Inflammatory macrophage (primary cell): Measurements from ENCODE around the gene YPEL1.
"Not testable (repeated sequence)": the region's sequence is repeated elsewhere in the genome, so short reads cannot be mapped to it uniquely, and the experiment has no call there.

ENCODE experiments used
- DNase-seq, 2 donors: peaks; one replicate each; pipeline ENCODE4 v3.0.0-alpha.2; 2020 to 2022

Gene YPEL1

GRCh38 chr22:21698430-21699329, 36.9 kb downstream of the YPEL1 start:
- no peak for DNase-seq

DNA sequence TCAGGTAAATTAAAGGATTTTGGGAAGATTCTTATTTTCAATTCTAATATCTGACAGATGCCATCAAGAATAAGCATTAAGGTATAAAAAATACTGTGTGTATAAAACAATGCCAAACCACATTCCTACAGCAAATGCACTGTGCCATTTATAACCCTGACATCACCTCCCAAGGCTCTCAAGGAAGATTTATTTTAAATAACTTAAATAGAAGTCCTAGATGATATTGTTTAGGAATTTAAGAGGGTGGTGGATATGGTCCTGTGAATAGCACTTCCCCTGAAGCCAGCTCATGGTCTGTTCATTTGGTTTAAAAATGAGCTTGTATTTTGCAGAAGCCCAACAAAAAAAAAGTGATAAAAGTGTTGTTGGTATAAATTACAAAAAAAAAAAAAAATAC, 37.7 kb downstream of the YPEL1 start:
- no peak for DNase-seq

- no peak for DNase-seq
Observed at GRCh38 chr22:21697021-21697771, 38.4 kb downstream of the YPEL1 start.

DNA sequence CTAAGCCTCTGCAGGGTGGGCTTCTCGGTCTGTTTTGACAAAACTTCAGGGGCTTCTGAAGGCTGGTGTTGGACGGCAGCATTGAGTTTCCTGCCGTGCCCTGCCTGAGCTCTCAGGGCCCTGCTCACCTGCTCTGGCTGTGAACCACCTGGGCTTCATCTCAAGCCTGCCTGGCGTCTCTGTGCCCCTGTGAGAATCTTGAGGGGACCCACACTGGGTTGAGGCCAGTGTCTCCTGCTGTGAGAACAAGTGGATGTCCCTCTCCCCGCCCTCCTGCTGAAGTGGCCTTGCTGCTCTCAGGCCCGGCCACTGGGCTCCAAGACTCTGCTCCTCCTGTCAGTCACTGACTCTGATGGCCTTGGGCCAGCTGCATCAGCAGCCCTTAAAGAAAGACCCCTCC, 39.5 kb downstream of the YPEL1 start:
- DNase-seq: no peak

GRCh38 chr22:21695430-21696085, 40.0 kb downstream of the YPEL1 start:
- no peak for DNase-seq

DNA sequence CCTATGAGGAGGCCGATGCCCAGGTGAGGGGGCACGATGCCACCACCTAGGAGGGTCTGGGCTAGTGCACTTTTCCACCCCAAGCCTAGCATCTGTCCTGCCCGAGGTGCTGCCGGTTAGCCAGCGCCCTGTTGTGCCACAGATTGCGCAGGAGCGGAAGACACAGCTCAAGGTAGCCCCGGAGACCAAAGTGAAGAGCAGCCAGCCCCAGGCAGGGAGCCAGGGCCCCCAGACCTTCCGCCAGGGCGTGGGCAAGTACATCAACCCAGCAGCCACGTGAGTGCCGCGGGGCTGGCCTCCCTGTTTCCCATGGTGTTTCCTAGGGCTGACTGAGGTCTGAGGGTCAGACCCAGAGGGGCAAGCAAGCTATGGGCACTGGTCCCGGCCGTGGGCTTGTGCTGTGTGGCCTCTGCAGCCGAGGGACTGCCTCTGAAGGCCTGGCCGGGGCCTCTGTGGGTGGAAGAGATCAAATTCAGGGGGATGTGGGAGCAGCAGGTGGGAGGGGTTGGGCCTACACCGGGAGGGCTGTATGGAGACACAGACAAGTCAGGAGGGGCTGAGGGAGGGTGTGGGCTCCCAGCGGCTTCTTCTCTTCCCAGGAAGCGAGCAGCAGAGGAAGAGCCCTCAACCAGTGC, 40.7 kb downstream of the YPEL1 start:
- no peak for DNase-seq

DNA sequence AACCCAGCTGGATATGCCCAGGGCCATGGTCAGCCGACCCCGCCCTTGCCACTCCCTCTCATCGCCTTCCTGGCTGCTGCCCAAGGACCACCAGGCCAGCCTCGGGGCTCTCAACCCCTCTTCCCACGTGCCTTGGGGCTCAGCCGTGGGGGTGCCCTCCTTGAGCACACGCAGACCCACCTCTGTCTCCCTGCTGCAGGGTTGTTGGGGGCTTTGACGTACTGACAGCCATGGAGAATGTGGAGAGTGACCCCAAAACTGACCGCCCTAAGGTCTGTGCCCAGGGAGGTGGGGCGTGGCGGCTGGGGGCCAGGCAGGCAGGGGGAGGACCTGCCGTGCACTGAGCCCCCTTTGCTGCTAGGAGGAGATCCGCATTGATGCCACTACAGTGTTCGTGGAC, 41.2 kb downstream of the YPEL1 start:
- no peak for DNase-seq

- no peak for DNase-seq
Observed at GRCh38 chr22:21693999-21694341, 41.6 kb downstream of the YPEL1 start.

DNA sequence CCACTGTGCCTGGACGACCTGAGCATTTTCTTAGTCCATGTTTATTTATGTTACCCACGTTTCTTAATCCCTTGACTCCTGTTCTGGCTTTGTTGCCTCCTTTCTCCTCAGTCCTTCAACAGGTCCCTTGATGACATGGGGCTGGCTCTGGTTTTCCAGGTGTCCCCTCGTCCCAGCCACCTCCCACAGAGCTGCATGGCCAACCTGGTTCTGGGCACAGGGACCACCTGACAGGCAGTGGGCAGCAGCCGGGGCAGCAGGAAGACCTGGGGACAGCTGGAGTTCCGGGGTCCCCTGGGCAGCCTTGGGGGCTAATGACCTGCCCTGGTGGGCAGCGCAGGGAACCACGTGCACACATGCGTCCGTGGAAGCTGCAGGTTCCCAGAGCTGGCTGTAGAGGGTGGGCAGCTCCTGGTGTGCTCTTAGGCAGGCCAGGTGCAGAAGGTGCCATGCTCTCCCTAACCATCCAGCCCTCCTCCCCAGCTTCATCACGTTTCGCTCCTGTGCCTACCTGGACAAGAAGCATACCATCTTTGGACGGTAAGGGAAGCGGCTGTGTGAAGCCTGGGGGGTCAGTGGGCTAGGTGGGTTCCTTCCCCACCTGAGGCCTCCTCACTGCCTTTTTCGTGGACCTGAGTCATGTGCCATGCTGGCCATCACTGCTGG, 42.1 kb downstream of the YPEL1 start:
- no peak for DNase-seq

DNA sequence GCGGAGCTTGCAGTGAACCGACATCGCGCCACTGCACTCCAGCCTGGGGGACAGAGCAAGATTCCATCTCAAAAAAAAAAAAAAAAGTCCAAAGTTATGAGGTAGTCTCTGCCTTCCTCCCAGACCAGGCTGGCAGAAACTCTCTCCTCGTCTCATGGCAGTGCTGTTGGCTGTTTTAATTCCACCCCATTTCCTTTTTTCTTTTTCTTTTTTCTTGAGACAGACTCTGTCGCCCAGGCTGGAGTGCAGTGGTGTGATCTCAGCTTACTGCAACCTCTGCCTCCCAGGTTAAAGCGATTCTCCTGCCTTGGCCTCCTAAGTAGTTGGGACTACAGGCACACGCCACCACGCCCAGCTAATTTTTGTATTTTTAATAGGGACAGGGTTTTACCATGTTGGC, 42.7 kb downstream of the YPEL1 start:
- DNase-seq: not testable (repeated sequence)

- no peak for DNase-seq
Observed at GRCh38 chr22:21691816-21692215, 43.8 kb downstream of the YPEL1 start.

DNA sequence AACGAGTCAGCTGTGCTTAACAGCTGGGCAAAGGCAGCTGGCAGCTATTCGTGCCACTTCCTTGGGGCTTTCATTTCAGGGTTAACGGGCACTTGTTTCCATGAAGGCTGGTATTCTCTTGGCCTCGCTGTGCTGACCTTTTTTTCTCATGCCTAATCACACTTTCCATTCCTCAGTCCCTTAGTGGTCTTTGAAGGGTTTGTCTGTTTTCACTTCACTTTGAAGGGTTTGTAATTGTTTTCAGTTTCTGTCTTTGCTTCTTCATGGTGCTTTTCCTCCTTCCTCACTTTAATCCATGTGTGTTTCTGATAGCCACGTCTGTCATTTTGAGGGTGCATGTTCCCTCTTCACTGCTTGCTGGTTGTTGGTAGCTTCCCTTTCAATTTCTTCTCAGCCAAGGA, 45.2 kb downstream of the YPEL1 start:
- no peak for DNase-seq

DNA sequence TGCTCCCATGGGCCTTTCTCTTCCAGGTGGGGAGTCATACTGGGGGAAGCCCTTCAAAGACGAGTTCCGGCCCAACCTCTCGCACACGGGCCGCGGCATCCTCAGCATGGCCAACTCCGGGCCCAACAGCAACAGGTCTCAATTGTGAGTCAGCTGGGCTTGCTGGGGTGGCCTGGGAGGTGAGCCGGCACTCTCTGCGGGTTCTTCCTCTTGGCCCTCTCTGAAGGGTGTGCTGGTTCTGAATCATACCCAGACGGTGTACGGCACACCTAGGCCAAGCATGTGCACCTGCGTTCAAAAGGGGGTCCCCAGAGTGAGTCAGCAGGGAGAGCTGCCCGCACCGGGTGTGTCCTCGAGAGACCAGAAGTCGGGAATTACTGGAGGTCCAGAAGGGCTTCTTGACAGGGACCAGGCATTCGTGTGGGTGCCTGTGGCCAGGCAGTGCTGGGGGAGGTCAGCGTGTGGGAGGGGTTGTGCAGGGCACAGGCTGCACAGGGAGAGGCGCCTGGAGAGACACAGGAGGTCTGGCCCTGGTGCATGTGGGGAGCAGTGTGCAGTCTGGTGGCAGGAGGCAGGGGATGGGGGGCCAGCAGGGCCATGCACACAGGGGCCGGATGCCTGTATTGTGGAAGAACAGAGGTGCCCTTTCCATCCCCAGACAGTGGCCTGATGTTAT, 46.8 kb downstream of the YPEL1 start:
- DNase-seq: no peak

GRCh38 chr22:21688341-21688705, 47.3 kb downstream of the YPEL1 start:
- no peak for DNase-seq

- DNase-seq: no peak
Observed at GRCh38 chr22:21687685-21688259, 47.8 kb downstream of the YPEL1 start.

DNA sequence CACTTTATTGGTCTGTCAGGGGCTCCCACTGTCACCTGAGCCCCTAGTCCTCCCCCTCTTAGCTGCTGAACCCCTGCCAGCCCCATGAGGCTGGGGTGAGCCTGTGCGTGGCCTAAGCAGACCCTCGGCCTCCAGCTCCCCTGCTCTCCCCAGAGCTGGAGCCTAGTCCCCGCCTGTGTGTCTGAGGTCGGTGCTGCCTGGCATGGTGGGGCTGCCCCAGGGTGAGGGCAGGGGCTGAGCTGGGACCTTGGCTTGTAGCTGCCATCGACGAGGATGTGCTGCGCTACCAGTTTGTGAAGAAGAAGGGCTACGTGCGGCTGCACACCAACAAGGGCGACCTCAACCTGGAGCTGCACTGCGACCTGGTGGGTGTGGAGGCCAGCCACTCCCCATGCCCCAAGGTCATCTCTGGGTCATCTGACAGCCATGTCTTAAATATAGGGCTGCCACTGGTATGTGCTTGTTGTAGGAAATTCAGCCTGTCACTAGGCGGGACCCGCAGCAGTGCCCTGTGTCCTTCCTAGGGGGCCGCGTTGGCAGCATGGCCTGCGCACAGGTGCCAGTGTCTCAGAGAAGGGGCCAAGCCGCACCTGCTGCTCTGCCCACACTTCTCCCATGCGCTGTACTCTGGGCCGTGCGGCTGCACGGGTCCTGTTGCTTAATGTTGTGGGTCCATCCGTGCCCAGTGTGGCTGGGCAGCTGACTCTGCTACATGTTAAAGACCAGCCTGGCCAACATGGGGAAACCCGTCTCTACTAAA, 48.8 kb downstream of the YPEL1 start:
- DNase-seq: no peak

DNA sequence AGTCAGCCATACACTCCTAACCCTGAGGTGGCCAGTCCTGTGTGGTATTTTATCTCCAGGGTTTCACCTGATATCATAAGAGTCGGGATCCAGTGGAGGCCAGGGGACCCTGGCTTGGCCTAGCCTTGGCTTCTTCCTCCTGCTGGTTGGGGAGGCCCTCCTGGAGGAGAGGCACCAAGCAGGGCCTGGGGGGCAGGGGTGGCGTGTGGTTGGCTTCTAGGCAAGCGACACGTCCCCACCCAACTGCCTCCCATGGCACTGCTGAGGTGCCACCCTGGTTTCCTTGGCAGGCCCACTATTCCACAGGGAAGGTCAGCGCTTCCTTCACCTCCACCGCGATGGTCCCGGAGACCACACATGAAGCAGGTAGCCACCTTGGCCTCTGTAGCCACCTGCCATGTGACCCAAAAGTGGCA, 49.4 kb downstream of the YPEL1 start:
- DNase-seq: no peak

DNA sequence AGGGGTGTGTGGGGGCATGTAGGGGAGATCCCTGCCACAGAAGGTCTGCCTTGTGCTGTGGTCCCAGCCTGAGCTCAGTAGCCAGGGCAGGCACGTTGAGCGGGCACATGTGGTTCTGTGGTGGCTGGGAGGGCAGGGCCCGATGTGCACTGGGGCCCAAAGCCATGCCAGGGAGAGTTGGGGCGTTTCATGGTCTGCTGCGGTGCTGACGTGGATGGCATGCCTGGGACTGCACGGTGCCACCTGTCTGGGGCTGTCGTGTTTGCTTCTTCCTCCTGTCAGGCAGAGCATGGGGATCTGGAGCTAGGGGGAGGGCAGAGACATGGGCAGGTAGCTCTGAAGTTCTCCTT, 50.5 kb downstream of the YPEL1 start:
- DNase-seq: no peak

DNA sequence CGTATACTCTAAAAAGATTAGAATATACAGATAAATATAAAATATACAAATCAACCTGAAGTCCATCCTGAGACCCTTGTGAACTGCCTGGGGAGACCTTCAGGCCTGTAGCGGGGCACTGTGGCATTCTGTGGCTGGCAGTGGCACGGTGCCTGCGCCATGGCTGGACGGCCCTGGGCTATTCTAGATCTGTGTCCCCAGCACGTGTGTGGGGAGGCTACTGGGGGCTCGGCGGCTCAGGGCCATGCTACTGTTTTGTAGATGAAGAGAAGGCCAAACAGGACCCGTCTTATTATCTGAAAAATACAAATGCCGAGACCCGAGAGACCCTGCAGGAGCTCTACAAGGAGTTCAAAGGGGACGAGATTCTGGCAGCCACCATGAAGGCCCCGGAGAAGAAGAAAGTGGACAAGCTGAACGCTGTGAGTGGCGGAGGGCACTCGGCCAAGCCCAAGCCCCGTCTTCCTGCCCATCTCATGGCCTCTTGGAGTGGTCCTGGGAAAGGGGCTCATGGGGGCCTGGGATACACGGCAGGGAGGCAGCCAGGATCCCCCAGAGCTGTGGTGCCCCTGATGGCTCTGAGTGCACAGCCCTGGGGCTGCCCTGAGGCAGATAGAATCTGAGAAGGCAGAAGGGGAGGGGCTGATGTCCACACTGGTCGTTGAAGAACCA, 51.0 kb downstream of the YPEL1 start:
- no peak for DNase-seq

- DNase-seq: no peak
Observed at GRCh38 chr22:21683401-21683811, 52.2 kb downstream of the YPEL1 start.
